ENCODE measurements around the gene SLC24A2.

DNA sequence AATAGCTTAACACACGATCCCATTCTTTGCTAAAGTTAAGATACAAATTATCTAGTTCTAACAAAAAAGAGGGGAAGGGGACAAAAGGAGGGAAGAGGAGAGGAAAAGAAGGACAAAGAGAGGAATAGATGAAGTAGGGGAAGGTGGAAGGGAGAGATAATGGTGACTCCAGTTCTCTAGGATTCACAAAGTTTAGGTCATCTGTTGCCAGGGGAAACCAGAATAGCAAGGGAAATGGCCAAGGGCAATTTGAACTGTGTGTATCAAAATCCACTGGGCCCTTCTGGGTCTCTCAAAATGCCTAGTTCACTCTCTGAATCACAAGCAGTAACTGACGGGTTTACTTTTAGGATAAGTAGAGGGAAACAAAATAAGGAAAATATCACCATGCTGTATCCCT lies 7.6 kb downstream of the SLC24A2 start:
- TF ChIP-seq CTCF (IDR thresholded peaks at IDR 0.05 in 8 of 11, conservative IDR thresholded peaks at IDR 0.05 in 3 of 11) (no peak), POLR2A (IDR thresholded peaks at IDR 0.05) (no peak), POLR2AphosphoS5 (IDR thresholded peaks at IDR 0.05) (no peak)
